ENCODE data around the gene ZBED4.
"Not testable (repeated sequence)": the region's sequence is repeated elsewhere in the genome, so short reads cannot be mapped to it uniquely, and the experiment has no call there.

The ZBED4 gene

GRCh38 chr22:49852898-49853894, at the start of gene ZBED4:
Gene ZBED4 (plus strand): TSS chr22:49853844. CDS start chr22:49883663, 29,819 bp downstream.
- DNase-seq (ENCODE audit: low spot score), result peak; percentile 97

GRCh38 chr22:49807129-49807528, 46.5 kb upstream of the ZBED4 start:
- no peak for DNase-seq (ENCODE audit: low spot score)

DNA sequence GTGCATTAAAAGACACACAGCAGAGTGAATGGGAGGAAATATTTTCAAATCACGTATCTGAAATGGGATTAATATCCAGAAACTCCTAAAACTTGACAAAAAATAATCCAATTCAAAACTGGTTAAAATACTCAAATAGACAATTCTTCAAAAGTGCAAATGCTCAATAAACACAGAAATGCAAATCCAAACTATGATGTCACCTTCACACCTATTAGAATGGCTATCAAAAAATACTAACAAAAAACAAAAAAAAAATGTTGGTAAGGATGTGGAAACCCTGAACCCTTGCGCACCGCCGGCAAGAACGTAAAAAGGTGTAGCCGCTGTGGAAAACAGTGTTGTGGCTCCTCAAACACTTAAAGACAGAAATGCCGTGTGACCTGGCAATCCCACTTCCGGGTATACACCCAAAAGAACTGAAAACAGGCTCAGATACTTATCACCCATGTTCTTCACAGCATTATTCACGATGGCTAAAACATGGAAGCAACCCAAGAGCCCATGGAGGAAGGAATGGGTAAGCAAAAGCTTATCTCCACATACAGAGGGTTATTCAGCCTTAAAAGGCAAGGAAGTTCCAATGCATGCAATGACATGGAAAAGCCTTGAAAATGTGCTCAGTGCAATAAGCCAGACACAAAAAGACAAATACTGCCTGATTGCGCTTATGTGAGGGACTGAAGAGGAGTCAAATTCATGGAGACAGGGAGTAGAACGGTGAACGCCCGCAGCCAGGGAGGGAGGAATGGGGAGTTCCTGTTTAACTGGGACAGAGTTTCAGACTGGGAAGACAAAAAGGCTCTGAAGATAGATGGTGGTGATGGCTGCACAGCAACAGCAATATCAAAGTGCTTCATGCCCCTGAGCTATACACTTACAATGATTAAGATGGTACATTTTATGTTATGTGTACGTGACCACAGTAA, 45.6 kb upstream of the ZBED4 start:
- DNase-seq (ENCODE audit: low spot score), result no peak

DNA sequence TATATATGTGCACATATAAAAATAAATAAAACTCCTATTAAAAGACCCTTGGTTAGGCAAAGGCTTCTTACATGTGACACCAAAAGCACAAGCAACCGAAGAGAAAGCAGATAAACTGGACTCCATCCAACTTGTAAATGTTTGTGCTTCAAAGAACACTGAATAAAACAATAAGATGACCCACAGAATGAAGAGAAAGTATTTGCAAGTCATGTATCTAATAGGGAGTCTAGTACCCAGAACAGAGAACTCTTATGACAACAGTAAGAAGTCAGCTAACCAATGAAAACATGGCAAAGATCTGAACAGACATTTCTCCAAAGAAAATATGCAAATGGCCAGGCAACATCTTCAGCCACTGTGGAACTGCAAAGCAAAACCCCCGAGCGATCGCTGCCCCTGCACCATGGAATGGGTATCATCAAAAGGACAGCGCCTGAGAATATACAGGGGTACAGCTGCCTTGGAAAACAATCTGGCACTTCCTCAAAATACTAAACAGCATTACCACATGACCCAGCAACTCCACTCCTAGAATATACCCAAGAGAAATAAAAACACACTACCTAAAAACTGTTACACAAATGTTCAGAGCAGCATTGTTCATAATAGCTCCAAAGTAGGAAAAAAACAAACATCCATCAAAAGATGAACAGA, 43.2 kb upstream of the ZBED4 start:
- no peak for DNase-seq (ENCODE audit: low spot score)

GRCh38 chr22:49811020-49811791, 42.4 kb upstream of the ZBED4 start:
- no peak for DNase-seq (ENCODE audit: low spot score)

- peak; percentile 54 for DNase-seq (ENCODE audit: low spot score)
These were observed 40.8 kb upstream of the ZBED4 start for GRCh38 chr22:49812838-49813237.

GRCh38 chr22:49814164-49814686, 39.4 kb upstream of the ZBED4 start:
- DNase-seq (ENCODE audit: low spot score), result no peak

DNA sequence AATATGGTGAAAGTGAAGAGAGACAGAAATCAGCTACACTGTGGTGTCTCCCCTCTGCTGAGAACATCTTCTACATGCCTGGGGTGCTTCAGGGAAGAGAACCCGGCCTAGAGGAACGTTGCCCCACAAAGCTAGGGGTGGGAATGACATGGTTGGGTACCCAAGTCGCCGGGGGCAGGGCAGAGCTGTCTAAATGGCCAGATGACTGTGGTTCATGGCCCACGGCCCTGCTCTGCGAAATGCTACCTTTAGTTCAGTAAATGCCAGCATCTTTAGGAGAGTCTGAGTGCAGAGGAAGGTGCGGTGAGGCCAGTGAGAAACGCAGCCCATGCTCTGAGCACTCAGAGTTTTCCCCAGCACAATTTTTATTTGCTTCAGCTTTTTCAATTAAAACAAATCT, 38.8 kb upstream of the ZBED4 start:
- DNase-seq (ENCODE audit: low spot score), result no peak

GRCh38 chr22:49815641-49816091, 38.0 kb upstream of the ZBED4 start:
- peak; percentile 87 for DNase-seq (ENCODE audit: low spot score)

DNA sequence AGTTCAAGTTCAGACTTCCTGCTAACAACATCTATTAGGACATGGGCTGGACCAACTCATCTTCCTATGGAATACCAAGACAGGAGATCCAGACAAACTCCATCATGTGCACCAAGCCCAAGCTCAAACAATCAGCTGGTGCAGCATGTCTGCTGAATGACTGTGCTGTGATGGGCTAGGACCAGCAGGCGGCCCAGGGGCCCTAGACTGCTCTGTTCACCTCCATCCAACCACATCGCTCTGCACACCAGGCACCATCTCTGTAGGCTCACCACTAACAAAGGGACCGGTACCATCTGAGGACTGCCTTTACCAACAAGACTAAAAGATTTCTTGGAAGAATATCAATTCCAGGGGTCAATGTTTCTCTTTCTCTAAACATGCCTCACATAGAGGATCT, 36.3 kb upstream of the ZBED4 start:
- no peak for DNase-seq (ENCODE audit: low spot score)

DNA sequence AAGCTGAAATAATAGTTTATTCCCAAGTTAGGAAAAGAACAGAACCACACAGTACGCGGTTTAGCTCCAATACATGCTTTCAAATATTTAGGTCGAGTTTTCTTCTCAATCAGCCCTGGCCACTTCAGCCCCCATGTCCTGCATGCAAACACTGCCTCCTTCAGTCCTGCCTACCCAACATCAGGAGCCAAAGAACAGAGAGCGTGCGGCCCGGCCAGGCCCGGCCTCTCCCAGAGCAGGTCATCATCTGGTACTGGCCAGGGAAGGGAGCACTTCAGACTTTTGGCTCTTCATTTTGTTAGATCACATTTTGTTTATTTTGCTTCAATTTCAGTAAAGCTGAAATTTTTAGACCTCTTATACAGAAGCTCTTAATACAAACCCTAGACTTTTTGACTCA, 32.7 kb upstream of the ZBED4 start:
- no peak for DNase-seq (ENCODE audit: low spot score)

GRCh38 chr22:49821741-49822140, 31.9 kb upstream of the ZBED4 start:
- DNase-seq (ENCODE audit: low spot score), result not testable (repeated sequence)

DNA sequence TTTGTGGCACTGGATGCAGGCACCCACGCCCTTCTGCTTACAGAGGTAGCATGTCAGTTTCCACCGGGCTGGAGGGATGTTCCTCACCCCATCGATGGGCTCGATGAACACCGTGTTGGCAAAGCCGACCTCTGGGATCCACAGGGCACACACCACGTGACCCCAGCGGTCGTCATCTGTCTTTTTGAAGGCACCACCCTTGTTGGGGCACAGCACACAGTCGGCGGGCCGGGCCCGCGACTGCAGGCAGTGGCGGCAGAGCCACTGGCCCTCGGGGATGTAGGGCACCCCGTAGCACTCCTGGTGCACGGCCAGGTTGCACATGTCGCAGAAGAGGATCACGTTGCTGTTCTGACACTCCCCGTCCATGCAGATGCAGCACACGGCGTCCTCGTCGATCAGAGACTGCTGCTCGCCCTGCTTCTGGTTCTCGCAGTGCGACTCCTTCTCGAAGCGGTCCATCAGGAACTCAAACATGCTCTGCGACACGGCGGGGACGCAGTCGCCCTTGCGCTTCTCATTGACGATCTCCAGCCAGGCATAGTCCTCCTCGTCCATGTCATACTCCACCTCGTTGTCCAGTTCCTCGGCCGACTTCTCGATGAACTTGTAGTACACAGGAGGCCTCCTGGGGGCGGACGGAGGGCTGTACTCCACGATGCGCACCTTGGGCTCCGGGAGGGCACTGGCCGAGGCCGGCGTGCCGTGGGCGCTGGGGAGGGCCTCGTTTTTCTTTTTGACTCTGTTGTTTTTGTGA, 30.2 kb upstream of the ZBED4 start:
- no peak for DNase-seq (ENCODE audit: low spot score)

DNA sequence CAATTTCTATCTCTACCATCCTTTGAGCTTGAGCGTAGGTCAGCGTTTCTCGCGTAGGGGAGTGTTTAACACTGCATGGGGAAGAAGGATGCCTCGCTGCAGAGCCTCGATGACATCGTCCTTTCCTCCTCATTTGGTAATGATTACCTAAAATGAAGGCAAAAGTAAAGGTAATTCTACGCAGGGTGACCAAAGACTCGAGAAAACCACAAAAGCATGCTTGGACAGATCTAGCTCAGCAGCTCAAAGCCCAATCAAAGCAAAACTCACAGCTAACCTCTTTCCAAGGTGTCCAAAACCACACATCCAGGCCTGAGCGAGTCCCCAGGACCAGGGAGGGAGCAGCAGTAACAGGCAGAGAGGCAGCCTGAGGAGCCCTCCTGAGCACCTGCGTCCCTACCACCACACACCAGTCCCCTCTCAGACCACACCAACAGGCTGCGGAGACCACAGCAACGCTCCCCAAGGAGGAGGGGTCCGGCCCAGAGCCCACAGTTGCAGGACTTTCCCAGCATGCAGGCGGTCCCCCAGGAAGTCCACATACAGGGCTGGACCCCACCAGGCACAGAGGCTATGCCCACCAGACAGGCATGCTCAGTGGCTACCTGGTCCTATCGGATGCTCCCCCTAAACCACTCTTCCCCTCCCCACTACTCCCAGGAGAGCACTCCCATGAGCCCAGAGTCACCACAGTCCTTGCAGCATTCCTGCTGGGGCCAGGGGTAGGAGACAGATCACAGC, 29.3 kb upstream of the ZBED4 start:
- DNase-seq (ENCODE audit: low spot score), result peak; percentile 86

- DNase-seq (ENCODE audit: low spot score), result no peak
These were observed 28.7 kb upstream of the ZBED4 start for GRCh38 chr22:49824936-49825335.

DNA sequence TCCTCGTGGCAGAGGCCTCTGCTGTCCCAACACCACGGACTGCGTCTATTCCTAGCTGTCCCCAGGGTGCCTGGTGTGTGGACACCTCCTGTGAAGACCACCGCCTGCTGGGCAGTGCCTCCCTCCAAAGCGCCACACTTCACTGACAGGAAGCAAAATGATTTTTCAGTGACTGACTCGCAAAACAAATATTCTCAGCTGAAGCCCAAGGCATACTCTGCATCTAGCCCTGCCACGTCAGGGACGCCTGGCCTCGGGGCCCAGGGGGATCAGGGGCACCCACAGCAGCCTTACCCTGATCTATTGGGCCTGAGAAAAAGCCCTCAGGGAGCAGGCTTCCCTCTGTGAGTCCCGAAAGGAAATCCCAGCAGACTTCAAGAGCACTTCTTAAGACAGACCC, 28.2 kb upstream of the ZBED4 start:
- peak; percentile 62 for DNase-seq (ENCODE audit: low spot score)

- DNase-seq (ENCODE audit: low spot score), result peak; percentile 63
These were observed 27.6 kb upstream of the ZBED4 start for GRCh38 chr22:49825944-49826602.

- peak; percentile 25 for DNase-seq (ENCODE audit: low spot score)
These were observed 26.9 kb upstream of the ZBED4 start for GRCh38 chr22:49826603-49827270.
